B cell (primary cell): ENCODE measurements around the gene AKT2.

Experiments used
- CTCF ChIP-seq: fragments of 200-600 bp; IDR thresholded peaks from one replicate; pipeline ENCODE4 v1.8.0; 2022; ENCODE audit warnings: antibody characterized with exemption, mild to moderate bottlenecking
- EZH2 ChIP-seq: IDR thresholded peaks from 2 replicates; pipeline ENCODE4 v1.6.1; 2012; ENCODE audit warnings: borderline replicate concordance, low read depth, mild to moderate bottlenecking, moderate library complexity, low read length; ENCODE audit not compliant: insufficient read depth, poor library complexity, severe bottlenecking

- TF ChIP-seq CTCF (no peak), EZH2 (no peak)
Observed at GRCh38 chr19:40302224-40303011, 17.3 kb upstream of the AKT2 start.
